ENCODE data around the gene PALMD. TPM values are rescaled to one million over a fixed set of nuclear protein-coding genes. Genes with fewer than 3 reads are reported as not detected.

The PALMD gene
- polyA plus RNA-seq, 3 donors: not detected

DNA sequence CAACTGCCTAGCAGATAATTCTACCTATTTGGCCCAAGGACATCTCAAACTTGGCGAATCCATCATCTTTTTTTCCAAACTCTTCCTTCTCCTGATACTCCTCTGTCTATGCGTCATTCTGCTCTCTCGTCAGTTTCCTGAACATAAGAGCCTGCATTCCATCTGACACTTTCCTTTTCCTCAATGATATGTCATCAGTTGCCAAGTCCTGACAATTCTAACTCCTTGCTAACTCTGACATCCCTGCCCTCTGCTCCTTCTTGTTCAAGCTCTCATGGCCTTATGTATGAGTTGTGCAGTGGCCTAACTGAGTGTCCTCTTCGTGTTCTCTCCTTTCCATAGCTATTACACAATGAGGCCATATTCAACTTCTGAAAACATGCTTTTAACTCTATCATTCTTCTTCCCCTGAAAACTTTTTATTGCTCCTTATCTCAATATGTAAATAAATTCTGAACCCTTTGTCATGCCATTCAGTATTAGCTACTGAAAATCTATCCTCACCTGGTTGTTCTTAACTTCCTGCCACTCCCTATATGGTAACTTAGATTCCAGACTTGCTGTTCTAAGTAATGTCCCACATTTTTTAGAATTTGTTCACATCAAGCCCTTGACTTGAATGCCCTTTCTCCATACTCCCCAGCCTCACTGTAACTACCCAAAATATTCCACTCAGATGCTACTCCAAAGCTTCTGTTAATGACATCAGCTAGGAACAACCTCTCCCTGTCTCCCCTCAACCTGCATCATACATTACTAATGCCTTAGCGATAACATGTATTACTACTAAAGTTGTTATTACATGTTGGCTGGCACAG lies 11.5 kb downstream of the PALMD start:
- Histone ChIP-seq H3K4me2 (replicated peaks; ENCODE audit: extremely low read depth, low read length, poor library complexity, severe bottlenecking) (no peak overlapping the region), H3K9ac (ENCODE audit: insufficient read depth, low read length, poor library complexity, severe bottlenecking) (no peak overlapping the region), H4K20me1 (ENCODE audit: insufficient read depth, low read length) (no peaks in the 10 kb centered on the region), H3K4me1 (ENCODE audit: control insufficient read depth in 1 of 2, insufficient read depth in 2 of 2, low read length in 2 of 2) (no peaks in the 10 kb centered on the region), H3K36me3 (replicated peaks in 1 of 2; ENCODE audit: control insufficient read depth in 1 of 2, insufficient read depth in 2 of 2, low read length in 2 of 2) (no peaks in the 10 kb centered on the region), H3K27ac (ENCODE audit: low read depth in 1 of 2, low read length in 2 of 2) (no peak overlapping the region), H3K9me3 (replicated peaks in 1 of 2; ENCODE audit: control insufficient read depth in 1 of 2, insufficient read depth in 1 of 2, low read length in 2 of 2) (no peaks in the 10 kb centered on the region), H2AFZ (ENCODE audit: insufficient read depth, low read depth, low read length, poor library complexity, severe bottlenecking) (no peak overlapping the region), H3K4me3 (replicated peaks in 1 of 3; ENCODE audit: low read depth in 2 of 3, low read length in 3 of 3) (no peak overlapping the region), H3K79me2 (ENCODE audit: insufficient read depth, low read length) (no peaks in the 10 kb centered on the region), H3K27me3 (ENCODE audit: control insufficient read depth in 2 of 2, insufficient read depth in 2 of 2, low read length in 2 of 2) (peaks cover 0 to 2% of the 10 kb centered on the region in 2 donors)
- no peaks in the 10 kb centered on the region for H3K36me3 Mint-ChIP-seq
- WGBS (ENCODE audit: insufficient coverage): 92% methylated on average over 4 of the region's 5 CpGs
- peaks cover 2% of the 10 kb centered on the region for H3K4me1 Mint-ChIP-seq
- H3K9me3 Mint-ChIP-seq: peaks cover 0 to 2% (median 0%) of the 10 kb centered on the region in 7 donors
- H3K4me3 Mint-ChIP-seq: no peak overlapping the region
- DNase-seq: no peak
- intact Hi-C loops (cut with micrococcal nuclease): no loop called here
- TF ChIP-seq, protein P1, sequence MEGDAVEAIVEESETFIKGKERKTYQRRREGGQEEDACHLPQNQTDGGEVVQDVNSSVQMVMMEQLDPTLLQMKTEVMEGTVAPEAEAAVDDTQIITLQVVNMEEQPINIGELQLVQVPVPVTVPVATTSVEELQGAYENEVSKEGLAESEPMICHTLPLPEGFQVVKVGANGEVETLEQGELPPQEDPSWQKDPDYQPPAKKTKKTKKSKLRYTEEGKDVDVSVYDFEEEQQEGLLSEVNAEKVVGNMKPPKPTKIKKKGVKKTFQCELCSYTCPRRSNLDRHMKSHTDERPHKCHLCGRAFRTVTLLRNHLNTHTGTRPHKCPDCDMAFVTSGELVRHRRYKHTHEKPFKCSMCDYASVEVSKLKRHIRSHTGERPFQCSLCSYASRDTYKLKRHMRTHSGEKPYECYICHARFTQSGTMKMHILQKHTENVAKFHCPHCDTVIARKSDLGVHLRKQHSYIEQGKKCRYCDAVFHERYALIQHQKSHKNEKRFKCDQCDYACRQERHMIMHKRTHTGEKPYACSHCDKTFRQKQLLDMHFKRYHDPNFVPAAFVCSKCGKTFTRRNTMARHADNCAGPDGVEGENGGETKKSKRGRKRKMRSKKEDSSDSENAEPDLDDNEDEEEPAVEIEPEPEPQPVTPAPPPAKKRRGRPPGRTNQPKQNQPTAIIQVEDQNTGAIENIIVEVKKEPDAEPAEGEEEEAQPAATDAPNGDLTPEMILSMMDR (IDR thresholded peaks at IDR 0.05): no peak
- H3K27ac Mint-ChIP-seq: no peak overlapping the region
- peaks cover 0 to 5% (median 3%) of the 10 kb centered on the region in 3 donors for H3K27me3 Mint-ChIP-seq (ENCODE audit: low read depth in 3 of 3)

DNA sequence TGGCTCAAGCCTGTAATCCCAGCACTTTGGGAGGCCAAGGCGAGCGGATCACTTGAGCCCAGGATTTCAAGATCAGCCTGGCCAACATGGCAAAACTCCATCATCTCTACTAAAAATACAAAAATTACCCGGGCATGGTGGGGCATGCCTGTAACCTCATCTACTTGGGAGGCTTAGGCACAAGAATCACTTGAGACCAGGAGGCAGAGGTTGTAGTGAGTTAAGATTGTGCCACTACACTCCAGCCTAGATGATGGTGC lies 12.0 kb downstream of the PALMD start:
- Histone ChIP-seq H3K4me1 (ENCODE audit: control insufficient read depth in 1 of 2, insufficient read depth in 2 of 2, low read length in 2 of 2) (no peaks in the 10 kb centered on the region), H3K9me3 (replicated peaks in 1 of 2; ENCODE audit: control insufficient read depth in 1 of 2, insufficient read depth in 1 of 2, low read length in 2 of 2) (no peaks in the 10 kb centered on the region), H3K9ac (ENCODE audit: insufficient read depth, low read length, poor library complexity, severe bottlenecking) (no peak overlapping the region), H3K27ac (ENCODE audit: low read depth in 1 of 2, low read length in 2 of 2) (no peak overlapping the region), H3K36me3 (replicated peaks in 1 of 2; ENCODE audit: control insufficient read depth in 1 of 2, insufficient read depth in 2 of 2, low read length in 2 of 2) (no peaks in the 10 kb centered on the region), H3K79me2 (ENCODE audit: insufficient read depth, low read length) (no peaks in the 10 kb centered on the region), H2AFZ (ENCODE audit: insufficient read depth, low read depth, low read length, poor library complexity, severe bottlenecking) (no peak overlapping the region), H3K4me2 (replicated peaks; ENCODE audit: extremely low read depth, low read length, poor library complexity, severe bottlenecking) (no peak overlapping the region), H4K20me1 (ENCODE audit: insufficient read depth, low read length) (no peaks in the 10 kb centered on the region), H3K4me3 (replicated peaks in 1 of 3; ENCODE audit: low read depth in 2 of 3, low read length in 3 of 3) (no peak overlapping the region), H3K27me3 (ENCODE audit: control insufficient read depth in 2 of 2, insufficient read depth in 2 of 2, low read length in 2 of 2) (peaks cover 0 to 2% of the 10 kb centered on the region in 2 donors)
- no peak for DNase-seq
- intact Hi-C loops (cut with micrococcal nuclease): no loop called here
- Mint-ChIP-seq H3K4me1 (peaks cover 2% of the 10 kb centered on the region), H3K27ac (no peak overlapping the region), H3K4me3 (no peak overlapping the region), H3K27me3 (ENCODE audit: low read depth in 3 of 3) (peaks cover 0 to 3% (median 2%) of the 10 kb centered on the region in 3 donors), H3K36me3 (no peaks in the 10 kb centered on the region), H3K9me3 (peaks cover 0 to 2% (median 0%) of the 10 kb centered on the region in 7 donors)
- TF ChIP-seq, protein P1 (IDR thresholded peaks at IDR 0.05): no peak
- 73% methylated on average over 3 of the region's 3 CpGs for WGBS (ENCODE audit: insufficient coverage)
